Esophagus mucosa (tissue), 1 donor: ENCODE results near the gene PUSL1. TPM values are rescaled to one million over a fixed set of nuclear protein-coding genes. Genes with fewer than 3 reads are reported as not detected.

Experiments
- ATAC-seq: fragments of 200-7000 bp; cut with Tn5 transposase; one replicate; pipeline ENCODE4 v1.9.1; 2020
- total RNA-seq: library from RNA; stranded (reverse); gene quantifications from one replicate; pipeline ENCODE4 v1.2.4, GENCODE V29; 2023
- donor health status: DM: yes; HTN: yes; CAD: no.

The PUSL1 gene
- total RNA-seq, 1 donor from 2014 or later, result 23.0 TPM

- ATAC-seq, result no peak
These were observed 32.6 kb downstream of the PUSL1 start for GRCh38 chr1:1340791-1341548.

DNA sequence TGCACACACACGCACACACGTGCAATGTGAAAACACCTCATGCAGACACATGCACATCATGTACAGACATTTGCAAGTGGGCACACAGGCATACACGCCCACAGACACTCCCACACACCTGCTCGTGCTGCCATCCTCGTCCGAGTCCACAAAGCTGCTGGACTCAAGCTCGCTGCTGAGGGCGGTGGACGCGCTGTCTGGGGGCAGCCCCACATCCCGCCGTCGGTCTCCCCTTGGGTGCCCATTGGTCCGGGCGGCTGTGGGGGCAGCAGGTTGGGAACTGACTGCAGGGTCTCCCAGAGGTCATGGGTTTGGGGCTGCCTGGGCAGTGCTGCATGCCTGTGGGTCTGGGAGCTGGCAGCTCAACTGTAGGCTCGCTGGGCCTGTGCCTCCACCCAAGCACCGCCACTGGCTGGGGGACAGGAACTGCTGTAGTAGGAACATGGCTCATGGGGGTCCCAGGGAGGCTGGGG is 33.2 kb downstream of the PUSL1 start:
- ATAC-seq, result no peak

DNA sequence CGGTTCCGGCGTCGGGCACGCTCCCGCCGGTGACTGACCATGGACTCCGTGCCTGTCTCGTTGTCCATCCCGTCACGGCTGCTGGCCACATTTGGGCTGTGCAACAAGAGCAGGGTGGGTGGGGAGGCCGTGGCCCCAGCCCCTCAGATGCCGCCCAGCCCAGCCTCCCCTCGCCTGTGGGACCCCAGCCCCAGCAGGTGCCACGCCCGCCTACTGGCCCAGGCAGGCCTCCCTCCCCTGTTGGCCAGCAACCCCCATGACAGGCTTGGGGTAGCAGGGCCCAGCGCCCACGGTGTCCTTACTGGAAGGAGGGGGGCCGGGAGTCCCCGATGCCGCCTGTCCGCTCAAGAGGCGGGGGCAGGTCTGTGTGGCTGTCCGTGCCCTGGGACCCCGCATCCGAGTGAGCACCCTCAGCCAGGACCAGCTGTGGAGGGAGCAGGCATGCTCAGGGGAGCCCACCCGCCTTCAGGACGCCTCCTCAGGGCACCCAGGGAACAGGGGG is 33.7 kb downstream of the PUSL1 start:
- no peak for ATAC-seq

- no peak for ATAC-seq
These were observed 34.3 kb downstream of the PUSL1 start for GRCh38 chr1:1342584-1343115.

- peak; percentile 16 for ATAC-seq
These were observed 35.5 kb downstream of the PUSL1 start for GRCh38 chr1:1343811-1344421.

- ATAC-seq, result peak; percentile 82
These were observed 36.4 kb downstream of the PUSL1 start for GRCh38 chr1:1344655-1345361.

- no peak for ATAC-seq
These were observed 37.0 kb downstream of the PUSL1 start for GRCh38 chr1:1345384-1345783.

- ATAC-seq, result no peak
These were observed 37.6 kb downstream of the PUSL1 start for GRCh38 chr1:1345860-1346500.

GRCh38 chr1:1346501-1346890 is 38.1 kb downstream of the PUSL1 start:
- ATAC-seq, result no peak

- no peak for ATAC-seq
These were observed 38.7 kb downstream of the PUSL1 start for GRCh38 chr1:1347026-1347595.

DNA sequence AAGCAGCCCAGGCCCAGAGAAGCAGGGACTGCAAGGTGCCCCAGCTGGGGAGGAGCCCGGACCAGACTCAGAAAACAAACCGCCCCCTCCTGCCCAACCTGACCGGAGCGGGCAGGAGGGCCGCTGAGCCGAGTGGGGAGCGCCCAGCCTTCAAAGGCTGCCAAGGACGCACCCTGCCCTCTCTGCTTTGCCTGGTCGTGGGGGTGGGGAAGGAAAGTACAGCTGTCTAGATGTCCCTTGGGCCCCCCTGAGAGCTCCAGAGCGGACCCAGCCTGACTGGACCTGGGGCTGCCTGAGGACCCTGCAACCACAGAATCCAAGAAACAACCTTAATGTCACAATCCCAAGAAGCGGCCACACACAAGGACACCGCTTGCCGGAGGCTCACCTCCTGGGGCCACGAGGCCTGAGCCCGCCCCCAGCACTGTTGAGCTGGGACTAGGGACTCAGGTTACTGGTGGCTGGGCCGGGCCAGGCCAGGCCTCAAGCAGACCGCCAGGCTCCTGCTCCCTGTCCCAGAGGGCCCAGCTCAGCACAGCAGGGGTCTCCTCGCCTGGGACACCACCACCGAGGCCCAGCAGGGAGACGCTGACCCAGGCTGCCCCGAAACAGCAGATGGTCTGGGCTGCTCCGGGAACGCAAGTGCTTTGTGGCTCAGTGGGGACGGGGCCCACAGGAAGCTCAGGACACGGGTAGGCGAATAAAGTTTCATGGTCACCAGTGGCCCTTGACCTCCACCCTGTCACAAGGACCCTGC is 39.4 kb downstream of the PUSL1 start:
- peak; percentile 45 for ATAC-seq

GRCh38 chr1:1348420-1349255 is 40.2 kb downstream of the PUSL1 start:
- ATAC-seq, result no peak

- ATAC-seq, result peak; percentile 29
These were observed 41.0 kb downstream of the PUSL1 start, which contains the start of gene DVL1 for GRCh38 chr1:1349256-1350012. TSS of gene DVL1 (minus strand) at chr1:1349418. CDS start at chr1:1349065, 353 bp downstream.

- no peak for ATAC-seq
These were observed 43.4 kb downstream of the PUSL1 start for GRCh38 chr1:1351511-1352427.

DNA sequence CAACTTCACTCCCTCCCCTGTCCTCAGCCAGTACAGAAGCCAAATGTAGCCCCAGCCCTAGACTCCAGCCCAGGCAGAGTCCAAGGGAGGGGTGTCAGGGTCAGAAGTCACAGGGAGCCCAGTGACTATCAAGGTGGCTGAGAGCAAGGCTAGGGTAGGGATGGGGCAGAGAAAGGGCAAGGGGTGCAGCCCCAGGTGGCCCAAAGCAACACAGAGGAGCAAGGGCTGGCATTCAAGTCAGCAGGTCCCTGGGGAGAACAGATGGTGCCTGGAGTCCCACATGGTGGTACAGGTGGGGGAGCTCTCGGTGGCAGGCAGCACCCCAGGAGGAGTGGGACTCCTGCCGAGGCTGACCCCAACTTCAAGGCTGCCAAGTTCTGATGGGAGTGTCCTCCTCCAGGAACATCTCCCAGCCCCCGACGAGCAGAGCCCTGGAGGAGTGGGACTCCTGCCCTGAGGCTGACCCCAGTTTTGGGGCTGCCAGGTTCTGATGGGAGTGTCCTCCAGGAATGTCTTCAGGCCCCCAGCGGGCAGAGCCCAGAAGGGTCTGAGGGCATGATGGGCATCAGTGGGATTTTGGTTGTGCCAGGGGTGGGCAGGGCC is 44.5 kb downstream of the PUSL1 start:
- ATAC-seq, result no peak

- ATAC-seq, result no peak
These were observed 45.2 kb downstream of the PUSL1 start for GRCh38 chr1:1353389-1354151.
